ENCODE data around the gene IMMP2L.
"Not testable (repeated sequence)": the region's sequence is repeated elsewhere in the genome, so short reads cannot be mapped to it uniquely, and the experiment has no call there.

IMMP2L gene

GRCh38 chr7:111256391-111256790 lies 305.9 kb downstream of the IMMP2L start:
- no peak for DNase-seq

- no peak for DNase-seq
Measured at GRCh38 chr7:111255576-111255975, 306.7 kb downstream of the IMMP2L start.

GRCh38 chr7:111251365-111251764 lies 310.9 kb downstream of the IMMP2L start:
- DNase-seq = not testable (repeated sequence)

GRCh38 chr7:111249807-111250206 lies 312.5 kb downstream of the IMMP2L start:
- not testable (repeated sequence) for DNase-seq

- no peak for DNase-seq
Measured at GRCh38 chr7:111242141-111242755, 320.0 kb downstream of the IMMP2L start.

GRCh38 chr7:111240371-111240770 lies 321.9 kb downstream of the IMMP2L start:
- no peak for DNase-seq

- no peak for DNase-seq
Measured at GRCh38 chr7:111239437-111239836, 322.9 kb downstream of the IMMP2L start.

GRCh38 chr7:111238886-111239285 lies 323.4 kb downstream of the IMMP2L start:
- no peak for DNase-seq

- no peak for DNase-seq
Measured at GRCh38 chr7:111235709-111236108, 326.6 kb downstream of the IMMP2L start.

- no peak for DNase-seq
Measured at GRCh38 chr7:111232249-111233084, 329.8 kb downstream of the IMMP2L start.

GRCh38 chr7:111229916-111230315 lies 332.4 kb downstream of the IMMP2L start:
- DNase-seq = no peak

- no peak for DNase-seq
Measured at GRCh38 chr7:111229181-111229740, 333.0 kb downstream of the IMMP2L start.

GRCh38 chr7:111228437-111228836 lies 333.9 kb downstream of the IMMP2L start:
- no peak for DNase-seq

GRCh38 chr7:111226800-111227199 lies 335.5 kb downstream of the IMMP2L start:
- DNase-seq = no peak

GRCh38 chr7:111224354-111225231 lies 337.7 kb downstream of the IMMP2L start:
- no peak for DNase-seq

- DNase-seq = no peak
Measured at GRCh38 chr7:111223802-111224253, 338.5 kb downstream of the IMMP2L start.

- no peak for DNase-seq
Measured at GRCh38 chr7:111215550-111215949, 346.7 kb downstream of the IMMP2L start.

- no peak for DNase-seq
Measured at GRCh38 chr7:111212857-111213523, 349.3 kb downstream of the IMMP2L start.

GRCh38 chr7:111210996-111211395 lies 351.3 kb downstream of the IMMP2L start:
- no peak for DNase-seq

GRCh38 chr7:111210043-111210442 lies 352.2 kb downstream of the IMMP2L start:
- no peak for DNase-seq

- DNase-seq = no peak
Measured at GRCh38 chr7:111205251-111205650, 357.0 kb downstream of the IMMP2L start.

- no peak for DNase-seq
Measured at GRCh38 chr7:111202321-111202720, 360.0 kb downstream of the IMMP2L start.
